Measurements from ENCODE around the gene MAD1L1.

MAD1L1 gene

GRCh38 chr7:2200584-2200980 is 32.2 kb downstream of the MAD1L1 start:
- no peak for DNase-seq (ENCODE audit: low spot score)

GRCh38 chr7:2199956-2200583 is 32.7 kb downstream of the MAD1L1 start:
- no peak for DNase-seq (ENCODE audit: low spot score)

GRCh38 chr7:2199528-2199927 is 33.2 kb downstream of the MAD1L1 start:
- no peak for DNase-seq (ENCODE audit: low spot score)

GRCh38 chr7:2198760-2199159 is 34.0 kb downstream of the MAD1L1 start:
- no peak for DNase-seq (ENCODE audit: low spot score)

GRCh38 chr7:2198206-2198605 is 34.5 kb downstream of the MAD1L1 start:
- DNase-seq (ENCODE audit: low spot score), result no peak

GRCh38 chr7:2197436-2198155 is 35.1 kb downstream of the MAD1L1 start:
- DNase-seq (ENCODE audit: low spot score), result no peak

DNA sequence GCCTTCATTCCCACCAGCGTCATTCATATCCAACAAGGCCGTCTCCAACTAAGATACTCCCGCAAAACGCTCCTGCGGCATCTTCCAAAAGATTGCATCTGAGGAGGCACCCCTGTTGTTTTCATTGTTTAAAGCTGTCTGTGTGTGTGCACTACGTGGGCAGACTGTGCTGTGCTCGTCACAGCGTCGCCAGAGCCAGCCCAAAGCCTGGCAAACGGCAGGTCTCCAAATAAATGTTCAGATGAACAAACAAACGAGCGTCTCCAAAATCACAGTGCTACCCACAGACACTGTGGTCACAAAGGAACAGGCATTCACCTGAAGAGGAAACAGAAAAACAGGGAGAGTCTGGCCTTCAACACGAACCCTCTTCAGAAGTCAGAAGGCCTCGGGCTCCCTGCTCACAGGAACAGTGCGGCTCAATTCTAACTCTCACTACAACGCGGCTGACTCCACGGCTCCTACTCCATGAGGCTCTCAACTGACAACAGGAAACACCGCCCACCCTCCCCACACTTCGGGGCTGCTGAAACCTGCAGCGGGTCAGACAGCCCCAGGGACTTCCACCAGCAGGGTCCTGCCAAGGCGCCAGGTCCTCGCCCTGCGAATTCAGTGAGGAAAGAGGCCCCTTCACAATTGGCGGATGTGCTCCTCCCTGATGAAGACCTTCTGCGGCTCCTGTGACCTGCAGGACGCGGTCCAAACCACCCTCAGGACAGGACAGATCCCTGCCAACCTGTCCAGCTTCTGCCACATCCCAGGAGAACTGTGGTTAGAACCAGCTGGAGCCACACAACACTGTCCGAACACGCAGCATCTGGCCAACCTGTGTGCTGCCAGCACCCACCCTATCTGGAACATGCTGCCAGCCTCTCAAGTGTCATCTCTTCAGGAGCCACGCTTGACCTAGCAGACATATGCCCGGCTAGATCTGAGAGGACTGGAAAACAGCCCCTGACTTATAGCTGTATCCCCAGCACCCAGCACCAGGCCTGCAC is 36.1 kb downstream of the MAD1L1 start:
- no peak for DNase-seq (ENCODE audit: low spot score)

DNA sequence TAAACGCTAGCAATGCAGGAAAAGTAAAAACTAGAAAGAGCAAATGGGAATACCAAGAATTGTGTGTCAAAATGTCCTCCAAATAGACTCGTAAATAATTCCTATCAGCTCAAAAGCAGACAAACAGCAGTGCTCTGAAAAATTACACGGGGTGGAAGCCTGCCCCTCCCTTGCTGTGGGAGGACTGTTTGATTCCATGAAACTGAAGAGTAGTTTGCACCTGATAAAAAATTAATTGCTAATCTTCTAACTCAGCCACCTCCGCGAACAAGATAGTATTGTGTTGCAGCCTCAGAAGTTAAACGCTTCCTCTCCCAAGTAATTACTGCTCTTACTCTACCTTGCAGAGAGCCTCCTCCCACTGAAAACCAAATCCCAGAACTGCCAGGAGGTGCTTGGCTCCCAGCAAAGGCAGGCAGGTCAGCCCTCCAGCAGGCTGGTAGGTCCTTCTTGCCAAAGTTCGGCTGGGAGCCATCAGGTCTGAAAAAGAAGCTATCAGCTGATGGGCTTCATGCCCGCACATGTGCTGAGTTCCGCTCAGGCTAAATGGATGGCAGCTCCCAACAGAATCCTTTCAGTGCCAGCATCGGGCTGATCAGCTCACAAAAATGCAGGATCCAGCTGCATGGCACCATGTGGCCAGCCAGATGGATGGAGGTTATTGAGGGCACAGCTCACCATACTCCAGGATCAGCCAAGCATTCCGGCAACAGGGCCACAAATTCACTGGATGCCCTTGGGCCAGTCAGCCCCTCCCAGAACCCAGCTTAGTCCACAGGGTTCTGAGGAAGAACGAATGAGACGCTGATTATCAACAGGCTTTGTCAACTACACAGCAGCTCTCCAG is 37.1 kb downstream of the MAD1L1 start:
- DNase-seq (ENCODE audit: low spot score), result peak; percentile 58

DNA sequence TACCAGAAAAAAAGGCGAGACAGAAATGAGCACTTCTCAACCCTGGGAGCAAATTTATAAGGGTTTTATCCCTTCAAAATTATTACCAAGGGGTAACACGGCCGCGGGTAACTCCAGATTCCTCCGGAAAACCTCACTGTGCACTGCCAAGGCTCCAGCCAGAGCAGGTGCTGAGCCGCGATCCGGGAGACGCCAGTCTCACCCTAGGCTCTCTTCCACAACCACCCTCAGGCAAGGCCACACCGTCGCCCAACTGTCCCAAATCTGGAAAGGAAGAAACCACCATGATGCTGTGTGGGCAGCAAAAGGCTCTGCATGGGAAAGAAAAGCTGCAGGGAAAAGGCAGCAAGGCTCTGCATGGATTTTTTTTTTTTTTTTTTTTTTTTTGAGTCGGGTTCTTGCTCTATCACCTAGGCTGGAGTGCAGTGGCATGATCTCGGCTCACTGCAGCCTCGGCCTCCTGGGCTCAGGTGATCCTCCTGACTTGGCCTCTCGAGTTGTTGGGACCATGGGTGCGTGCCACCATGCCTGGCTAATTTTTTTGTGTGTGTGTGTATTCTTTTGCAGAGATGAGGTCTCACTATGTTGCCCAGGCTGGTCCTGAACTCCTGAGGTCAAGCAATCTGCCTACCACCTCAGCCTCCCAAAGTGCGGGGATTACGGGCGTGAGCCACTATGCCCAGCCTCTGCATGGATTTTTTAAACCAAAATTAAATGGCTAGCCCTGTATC is 39.0 kb downstream of the MAD1L1 start:
- DNase-seq (ENCODE audit: low spot score), result no peak

DNA sequence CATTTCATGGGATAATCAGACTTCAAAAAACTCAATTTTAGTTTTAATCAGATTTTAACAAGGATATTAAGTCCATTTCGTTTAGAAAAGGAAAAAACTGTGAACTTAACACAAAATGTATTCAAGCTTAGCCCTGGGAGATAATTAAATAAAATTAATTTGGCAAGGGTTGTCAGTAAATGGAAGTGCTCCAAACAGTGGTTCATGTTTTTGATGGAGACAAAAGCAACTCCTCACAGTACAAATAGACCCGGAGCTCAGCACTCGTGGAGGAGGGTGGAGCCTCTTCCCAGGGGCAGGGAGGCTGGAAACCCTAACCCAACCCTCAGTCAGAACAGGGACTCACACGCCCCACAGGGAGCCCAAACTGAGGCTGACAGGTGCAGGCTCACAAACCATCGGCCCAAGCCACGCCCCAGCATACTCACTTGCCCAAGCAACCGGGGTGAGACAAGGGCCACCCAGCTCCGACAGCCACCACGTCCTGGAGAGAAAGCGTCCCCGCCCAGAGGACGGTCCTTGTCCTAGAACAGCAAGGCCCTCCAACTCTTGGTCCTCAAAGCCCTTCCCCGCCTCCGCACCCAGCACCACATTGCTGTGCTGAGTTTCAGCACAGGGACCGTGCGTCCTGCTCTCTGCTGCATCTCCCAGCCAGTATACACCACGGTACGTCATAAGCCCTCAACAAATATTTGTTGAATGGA is 39.8 kb downstream of the MAD1L1 start:
- DNase-seq (ENCODE audit: low spot score), result no peak

GRCh38 chr7:2191016-2191415 is 41.7 kb downstream of the MAD1L1 start:
- no peak for DNase-seq (ENCODE audit: low spot score)

DNA sequence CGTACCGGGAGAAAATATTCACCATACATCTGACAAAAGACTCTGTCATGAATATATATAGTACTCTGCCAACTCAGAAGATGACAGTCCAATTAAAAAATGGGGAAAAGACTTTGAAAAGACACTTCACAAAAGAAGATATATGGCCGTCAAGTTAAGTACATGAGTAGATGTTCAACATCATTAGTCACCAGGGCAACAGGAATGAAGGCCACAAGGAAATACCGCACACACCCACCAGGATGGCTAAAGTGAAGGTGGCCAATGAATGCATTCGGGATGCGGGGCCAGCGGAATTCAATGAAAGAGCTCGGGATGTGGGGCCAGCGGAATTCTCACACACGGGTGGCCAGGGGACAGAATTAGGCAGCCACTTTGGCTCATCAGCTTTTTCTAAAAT is 42.2 kb downstream of the MAD1L1 start:
- no peak for DNase-seq (ENCODE audit: low spot score)

DNA sequence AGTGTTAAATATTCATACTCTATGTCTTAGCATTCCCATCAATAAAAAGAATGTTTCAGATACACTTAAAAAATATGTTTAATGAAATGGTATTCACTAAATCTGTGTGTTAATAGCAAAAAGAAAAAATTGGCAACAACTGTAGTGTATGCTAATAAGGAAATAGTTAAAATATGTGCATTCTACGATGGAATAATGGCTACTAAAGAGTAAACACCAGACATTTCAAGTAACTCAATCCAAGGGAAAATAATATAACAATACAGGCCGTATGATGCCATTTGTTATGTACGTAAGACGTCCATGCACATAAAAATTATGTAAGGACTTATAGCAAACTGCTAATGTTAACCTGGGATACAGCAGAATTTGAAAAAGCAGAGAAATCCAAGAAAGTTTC is 46.6 kb downstream of the MAD1L1 start:
- no peak for DNase-seq (ENCODE audit: low spot score)

- DNase-seq (ENCODE audit: low spot score), result no peak
Measured at GRCh38 chr7:2185715-2186114, 47.0 kb downstream of the MAD1L1 start.

GRCh38 chr7:2182461-2182860 is 50.3 kb downstream of the MAD1L1 start:
- no peak for DNase-seq (ENCODE audit: low spot score)

GRCh38 chr7:2181077-2181854 is 51.5 kb downstream of the MAD1L1 start:
- DNase-seq (ENCODE audit: low spot score), result no peak

DNA sequence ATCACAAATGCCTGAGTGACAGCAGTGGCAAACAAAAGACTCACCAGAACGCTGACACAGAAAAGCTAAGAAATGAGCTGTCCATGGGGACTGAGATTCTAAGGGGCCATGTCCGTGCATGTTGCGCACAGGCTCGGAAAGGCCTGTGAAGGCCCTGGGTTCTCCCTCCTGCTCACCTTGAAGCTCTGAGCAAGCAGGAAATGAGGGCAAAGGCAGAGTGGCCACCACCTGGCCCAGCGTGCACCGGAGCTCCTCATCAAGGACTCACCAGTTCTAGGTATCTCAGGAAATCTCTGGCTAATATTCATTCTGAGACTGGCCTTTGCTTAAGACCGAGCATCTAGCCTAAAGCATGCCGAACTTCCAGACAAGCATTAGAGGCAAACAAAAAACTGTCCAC is 52.7 kb downstream of the MAD1L1 start:
- DNase-seq (ENCODE audit: low spot score), result no peak

DNA sequence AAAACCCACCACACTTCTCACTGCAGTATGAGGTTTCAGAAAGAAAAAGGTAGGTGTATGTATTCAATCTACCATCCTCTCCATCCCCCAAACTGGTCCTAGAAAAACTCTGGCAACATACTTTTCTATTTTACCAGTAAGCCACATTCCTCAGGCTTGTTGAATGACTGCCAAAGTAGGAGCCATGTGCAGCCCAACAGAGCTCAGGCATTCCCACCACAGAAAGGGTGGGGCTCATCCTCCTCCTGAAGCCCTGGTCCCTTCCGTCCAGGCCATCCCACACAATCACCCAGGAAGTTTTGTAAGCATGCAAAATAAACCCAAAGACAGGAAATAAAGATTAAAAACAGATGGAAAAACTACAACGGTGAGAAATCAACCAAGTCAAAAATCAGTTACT is 57.2 kb downstream of the MAD1L1 start:
- no peak for DNase-seq (ENCODE audit: low spot score)

DNA sequence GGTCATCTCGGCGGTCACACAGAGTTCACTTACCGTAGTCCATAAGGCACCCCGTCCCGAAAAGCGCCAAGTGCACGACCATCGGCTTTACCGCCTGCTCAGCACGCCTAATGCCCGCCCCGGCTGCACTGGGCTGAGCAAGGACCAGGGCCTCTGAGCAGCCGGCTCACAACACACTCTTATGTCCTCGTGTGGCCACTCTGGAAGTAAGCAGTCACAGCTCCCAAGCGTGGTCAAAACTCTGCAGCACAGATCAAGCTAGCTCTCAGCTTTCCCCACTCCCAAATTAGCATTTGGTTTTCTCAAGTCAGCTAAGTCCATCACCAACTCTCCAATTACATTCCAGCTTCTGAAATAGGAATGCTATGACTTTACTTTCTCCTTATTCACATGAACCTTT is 57.7 kb downstream of the MAD1L1 start:
- no peak for DNase-seq (ENCODE audit: low spot score)

All from hematopoietic multipotent progenitor cell treated with erythropoietin and hydrocortisone succinate and interleukin-3 and kit ligand, for 15 days (in vitro differentiated cells).